Kidney tubule cell (primary cell): ENCODE measurements around the gene CHCHD6.
A peak's percentile ranks its signal among the peaks of the same experiment; 100 is the strongest.

Experiments
- DNase-seq: peaks from one replicate; pipeline ENCODE4 v3.0.0-alpha.2; 2018; ENCODE audit warnings: low spot score

Gene CHCHD6

DNA sequence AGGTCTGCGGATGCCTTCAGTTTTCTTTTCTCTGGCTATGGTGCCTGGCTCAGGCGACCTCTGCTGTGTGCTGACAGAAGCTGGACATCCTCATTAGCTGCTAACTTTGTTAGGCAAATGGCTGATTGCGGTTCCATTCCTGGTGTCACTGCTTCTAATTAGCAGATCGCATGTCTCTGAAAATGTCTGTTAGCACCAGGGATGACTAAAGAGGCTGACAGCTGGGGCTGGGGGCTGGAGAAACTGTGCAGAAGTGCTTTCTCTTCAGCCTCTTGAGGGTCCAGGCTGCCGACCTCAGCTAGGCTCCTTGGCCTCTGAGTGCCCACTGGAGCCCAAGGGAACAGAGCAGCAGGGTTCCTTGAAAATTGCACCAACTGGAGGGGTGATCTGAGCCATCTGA lies 39.3 kb downstream of the CHCHD6 start:
- no peak for DNase-seq

DNA sequence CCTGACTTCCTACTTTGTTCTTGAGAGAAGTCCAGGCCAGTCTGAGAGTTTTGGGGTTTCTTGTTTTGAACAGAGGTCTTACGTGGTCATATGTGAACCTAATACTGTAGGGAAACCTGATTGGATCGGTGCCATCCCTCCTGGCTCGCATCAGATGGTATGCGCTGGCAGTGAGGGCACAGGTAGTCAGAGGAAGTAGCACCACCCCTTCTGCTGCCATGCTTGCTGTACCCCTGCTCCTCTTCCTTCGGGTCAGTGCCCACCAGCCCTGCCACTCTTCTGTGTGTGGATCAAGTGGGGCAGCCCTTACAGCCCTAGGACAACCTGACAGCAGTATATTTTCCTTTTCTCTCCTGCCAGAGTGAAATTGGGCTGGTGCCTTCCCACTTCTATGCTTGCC lies 39.7 kb downstream of the CHCHD6 start:
- DNase-seq: no peak

DNA sequence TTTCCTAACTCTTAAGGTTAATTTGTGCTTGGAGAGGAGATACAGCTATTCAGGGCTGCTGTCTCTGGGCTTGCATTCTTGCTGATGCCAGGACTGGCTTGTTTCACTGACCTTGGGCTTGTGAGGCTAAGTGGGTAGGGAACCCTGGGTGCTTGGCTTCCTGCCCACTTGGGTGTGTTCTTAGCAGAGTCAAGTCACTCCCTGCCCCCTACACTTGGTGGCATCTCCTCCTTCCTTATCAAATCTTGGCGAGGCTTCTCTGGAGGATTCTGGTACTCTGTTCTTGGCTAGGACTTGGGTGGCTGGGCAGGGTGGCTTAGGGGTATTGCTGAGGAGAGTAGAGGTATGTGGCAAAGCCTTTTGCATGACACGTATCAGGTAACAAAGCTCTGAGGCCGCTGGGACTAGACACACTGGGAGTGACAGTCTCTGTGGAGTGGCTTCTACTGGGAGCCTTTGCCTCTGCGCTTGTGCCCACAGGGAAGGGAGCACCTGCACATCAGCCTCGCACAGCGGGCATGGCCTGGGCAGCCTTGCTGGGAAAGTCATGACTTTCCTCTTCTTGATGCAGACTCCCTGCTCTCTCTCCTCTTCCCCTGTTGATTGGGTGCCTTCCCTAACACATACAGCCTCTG lies 41.8 kb downstream of the CHCHD6 start:
- peak; percentile 17 for DNase-seq

DNA sequence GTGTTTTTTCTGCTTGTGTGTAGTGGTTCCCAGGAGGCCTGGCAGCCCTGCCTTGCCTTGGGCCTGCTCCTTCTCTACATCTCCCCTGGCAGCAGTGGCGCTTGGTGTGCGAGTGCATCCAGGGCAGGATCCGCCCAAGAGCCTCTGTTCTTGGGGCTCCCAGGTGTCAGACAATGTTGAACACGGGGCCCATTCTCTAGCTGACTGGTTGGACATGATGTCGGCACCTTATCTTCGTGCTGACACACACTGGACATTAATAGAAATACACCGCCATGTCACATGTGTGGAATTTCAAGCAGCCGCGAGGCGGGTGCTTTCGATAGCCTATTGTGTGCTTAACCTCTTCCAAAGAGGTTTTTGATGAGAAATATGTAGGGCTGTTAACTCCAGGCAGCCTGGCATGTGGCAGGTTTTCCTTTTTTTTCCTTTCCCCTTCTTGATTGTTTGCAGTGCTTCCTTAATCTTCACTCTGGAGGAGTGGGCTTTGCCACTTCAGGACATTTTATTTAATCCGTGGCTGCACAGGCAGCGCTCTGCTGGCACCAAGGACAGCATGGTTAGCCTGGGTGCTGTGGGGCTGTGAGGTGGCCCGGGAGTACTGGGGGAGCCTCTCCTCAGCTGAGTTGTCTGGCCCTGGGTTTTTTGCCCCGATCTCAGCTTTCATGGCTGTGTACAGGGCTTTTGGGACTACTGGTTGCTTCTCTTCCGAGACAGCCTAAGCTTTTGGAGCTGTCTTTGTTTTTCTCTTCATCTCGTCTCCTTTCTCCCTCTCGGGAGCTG lies 42.5 kb downstream of the CHCHD6 start:
- DNase-seq: peak; percentile 39

DNA sequence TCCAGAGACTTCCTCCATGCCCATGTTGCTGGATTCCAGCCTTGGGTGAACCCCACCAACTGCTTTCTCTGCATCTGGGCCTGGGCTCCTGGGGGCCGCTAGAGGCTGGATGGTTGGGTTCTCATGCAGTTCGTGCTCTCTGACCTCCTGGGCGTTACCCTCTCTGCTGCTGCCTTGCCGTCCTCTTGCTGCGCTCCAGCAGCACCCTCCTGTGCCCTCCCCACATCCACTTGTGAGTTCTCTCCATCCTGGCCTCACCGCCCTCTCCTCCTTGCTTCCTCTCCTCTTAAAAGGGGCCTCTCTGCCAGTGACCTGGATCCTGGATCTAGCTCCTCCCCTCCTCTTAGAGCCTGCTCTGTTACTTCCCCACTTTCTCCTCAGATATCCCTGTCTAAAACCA lies 43.7 kb downstream of the CHCHD6 start:
- no peak for DNase-seq

DNA sequence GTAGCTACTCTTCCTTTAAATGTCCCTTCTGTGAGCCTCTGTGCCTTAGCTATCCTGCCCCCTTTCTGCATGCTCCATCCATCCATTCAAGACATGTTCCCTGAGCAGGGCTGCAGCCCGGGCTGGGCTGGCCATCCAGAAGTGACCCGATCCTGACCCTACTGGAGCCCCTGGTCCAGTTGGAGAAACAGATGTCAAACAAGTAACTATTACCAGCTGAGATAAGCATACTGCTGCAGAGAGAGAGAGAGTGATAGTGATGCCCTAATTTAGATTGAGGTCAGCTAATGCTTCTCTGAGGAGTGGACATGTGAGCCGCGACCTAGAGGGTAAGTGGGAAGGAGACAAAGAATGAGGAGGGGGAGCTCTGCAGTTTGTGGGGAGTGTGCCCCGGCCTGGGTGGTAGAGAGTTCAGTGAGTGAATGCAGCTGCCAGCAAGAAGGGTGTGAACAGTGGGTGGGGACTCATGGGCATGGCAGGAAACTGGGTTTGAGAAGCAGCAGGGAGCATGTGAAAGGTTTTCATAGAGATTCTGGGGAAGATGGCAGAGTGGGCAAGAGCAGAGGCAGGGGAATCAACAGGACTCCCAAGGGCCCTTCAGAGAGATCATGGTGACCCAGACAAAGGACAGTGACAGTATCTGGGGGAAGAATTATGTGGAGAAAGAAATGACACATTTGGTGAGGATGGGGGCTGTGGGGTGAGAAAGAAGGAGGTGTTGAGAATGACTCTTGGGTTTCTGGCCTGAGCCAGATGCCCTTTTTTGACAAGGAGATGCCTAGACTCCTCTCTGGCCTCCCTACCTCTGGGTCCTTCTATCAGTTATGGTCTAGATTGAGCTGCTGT lies 44.9 kb downstream of the CHCHD6 start:
- DNase-seq: no peak

DNA sequence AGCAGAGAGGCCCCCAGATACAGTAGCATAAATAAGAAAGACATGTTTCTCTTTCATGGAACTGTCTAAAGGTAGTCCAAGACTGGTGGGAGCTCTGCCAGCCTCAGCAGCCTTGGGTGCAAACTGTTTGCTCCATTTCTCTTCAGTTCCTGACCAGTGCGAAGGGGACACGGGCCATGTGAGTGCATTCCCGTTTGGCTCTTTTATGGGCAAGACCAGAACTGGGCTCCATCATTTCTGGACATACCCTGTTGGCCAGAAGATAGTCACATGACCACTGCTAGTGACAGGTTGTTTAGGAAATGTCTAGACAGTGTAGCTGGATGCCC lies 45.5 kb downstream of the CHCHD6 start:
- DNase-seq: no peak

DNA sequence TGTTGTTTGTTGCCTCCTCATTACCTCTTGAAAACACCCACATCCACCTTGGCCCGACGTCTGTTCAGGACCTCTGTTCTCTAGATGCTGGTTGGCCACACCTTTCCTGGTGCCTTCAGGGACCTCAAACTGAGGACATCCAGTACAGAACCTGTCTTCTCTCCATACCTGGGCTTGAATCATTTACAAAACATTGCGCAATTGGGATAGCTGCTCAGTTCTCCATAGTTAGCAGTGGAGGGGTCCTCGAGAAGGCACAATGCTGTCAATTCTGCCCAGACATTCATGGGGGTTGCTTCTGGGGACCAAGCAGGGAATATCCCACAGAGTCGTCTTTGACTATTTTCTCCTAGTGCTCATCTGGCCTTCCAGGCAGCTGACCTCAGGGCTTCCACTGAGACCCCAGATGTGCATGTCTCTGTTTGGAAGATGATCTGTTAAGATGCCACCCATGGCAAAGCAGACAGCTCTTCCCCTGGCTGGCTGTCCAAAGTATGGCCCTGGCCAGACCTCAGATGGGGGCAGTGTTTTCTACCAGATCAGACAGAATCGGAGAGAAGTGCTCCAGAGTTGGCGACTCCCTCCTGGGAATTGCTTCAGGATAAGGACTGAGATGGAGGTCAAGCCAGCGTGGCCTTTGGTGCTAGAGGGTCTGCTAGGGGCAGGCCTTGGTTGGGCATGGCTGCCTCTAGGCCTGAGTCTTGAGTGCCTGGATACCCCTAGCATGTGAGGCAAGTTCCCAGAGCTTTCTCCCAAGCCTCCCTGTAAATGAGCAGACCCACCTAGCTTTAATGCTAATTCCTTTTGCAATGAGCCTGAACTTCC lies 46.1 kb downstream of the CHCHD6 start:
- no peak for DNase-seq

DNA sequence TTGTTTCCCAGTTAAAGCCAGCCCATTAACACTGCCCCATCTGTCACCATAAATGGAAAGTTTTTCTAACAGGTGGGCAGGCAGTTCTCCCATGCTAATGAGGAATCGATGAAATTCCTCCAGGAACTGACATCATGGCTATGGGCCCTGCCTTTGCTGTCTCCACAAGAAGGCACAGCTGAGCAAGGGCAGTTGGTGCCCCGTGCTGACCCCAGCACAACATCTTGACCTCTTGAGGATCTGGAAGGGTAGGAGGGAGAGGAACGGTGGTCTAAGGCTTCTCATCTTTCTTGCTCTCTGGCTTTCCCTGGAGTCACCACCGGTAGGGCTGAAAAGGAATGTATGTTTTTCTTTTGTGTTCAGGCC lies 46.7 kb downstream of the CHCHD6 start:
- peak; percentile 20 for DNase-seq

DNA sequence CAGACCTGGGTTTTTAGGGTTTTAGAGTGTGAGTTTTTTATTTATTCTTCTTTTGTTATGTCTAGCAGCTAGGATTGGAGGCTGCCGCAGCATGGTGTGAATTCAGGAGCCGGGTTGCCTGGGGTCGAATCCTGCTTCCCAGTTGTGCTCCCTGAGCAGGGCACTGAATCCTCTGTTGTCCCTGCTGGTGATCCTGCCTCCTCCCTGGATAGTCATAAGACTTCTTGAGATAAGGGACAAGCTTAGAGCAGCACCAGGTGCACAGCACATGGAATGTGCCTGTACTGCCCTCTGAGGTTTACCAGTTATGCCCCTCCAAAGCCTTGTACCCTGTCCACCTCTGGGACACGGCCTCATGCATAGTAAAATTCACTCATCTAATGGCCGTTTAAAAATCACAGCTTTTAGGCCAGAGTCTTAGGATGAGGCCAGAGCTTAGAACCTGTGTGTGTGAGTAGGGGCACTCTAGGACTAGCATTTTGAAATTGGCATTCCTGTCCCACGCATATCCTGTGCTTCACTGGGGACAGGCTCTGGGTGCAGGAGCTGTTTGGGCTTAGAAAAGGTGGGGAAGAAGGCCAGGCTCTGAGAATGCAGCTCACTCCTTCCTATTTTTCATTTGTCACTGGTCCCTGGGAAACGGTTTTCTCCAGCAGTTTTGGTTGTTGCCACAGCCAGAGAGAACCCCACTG lies 47.7 kb downstream of the CHCHD6 start:
- DNase-seq: no peak

DNA sequence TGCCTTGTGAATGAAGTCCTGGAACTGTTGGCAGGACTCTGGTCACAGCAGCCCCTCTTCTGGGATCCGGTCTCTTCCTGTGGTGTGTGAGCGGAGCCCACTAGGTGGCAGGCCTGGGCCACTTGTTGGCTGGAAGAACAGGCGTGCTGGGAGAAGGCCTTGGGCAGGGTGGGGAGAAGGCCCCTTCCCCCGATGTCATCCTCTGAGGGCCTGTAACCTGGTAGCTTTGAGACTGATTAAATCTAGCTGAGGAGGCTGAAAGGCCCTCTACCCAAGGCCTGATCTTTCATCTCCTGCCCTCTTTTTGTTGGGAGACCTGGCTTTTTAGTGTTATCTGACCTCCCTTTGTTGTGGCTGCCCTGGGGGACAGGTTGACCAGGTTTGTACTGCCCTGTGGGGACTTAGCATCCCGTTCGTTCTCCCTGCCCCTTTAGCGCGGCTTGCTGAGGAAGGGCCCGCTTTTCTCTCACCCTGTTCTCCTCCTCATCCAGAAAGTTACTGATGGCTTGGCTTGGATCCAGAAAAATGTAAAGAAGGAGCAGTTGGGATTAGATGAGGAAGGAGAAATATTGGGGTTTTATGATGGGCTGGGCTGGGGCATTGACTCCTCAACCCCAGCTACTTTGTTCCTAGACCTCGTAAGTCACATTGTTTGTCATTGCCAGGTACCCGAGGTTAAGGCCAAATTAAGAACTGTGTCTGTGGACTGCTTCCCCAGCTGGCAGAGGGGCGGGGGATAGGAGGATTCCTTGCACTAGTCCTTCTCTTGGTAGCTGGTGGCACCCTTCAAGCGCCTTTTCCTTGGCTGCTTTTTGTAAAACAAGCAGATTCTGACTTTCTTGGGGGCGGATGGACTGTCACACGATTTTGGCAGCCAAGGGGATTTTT lies 48.5 kb downstream of the CHCHD6 start:
- peak; percentile 72 for DNase-seq

DNA sequence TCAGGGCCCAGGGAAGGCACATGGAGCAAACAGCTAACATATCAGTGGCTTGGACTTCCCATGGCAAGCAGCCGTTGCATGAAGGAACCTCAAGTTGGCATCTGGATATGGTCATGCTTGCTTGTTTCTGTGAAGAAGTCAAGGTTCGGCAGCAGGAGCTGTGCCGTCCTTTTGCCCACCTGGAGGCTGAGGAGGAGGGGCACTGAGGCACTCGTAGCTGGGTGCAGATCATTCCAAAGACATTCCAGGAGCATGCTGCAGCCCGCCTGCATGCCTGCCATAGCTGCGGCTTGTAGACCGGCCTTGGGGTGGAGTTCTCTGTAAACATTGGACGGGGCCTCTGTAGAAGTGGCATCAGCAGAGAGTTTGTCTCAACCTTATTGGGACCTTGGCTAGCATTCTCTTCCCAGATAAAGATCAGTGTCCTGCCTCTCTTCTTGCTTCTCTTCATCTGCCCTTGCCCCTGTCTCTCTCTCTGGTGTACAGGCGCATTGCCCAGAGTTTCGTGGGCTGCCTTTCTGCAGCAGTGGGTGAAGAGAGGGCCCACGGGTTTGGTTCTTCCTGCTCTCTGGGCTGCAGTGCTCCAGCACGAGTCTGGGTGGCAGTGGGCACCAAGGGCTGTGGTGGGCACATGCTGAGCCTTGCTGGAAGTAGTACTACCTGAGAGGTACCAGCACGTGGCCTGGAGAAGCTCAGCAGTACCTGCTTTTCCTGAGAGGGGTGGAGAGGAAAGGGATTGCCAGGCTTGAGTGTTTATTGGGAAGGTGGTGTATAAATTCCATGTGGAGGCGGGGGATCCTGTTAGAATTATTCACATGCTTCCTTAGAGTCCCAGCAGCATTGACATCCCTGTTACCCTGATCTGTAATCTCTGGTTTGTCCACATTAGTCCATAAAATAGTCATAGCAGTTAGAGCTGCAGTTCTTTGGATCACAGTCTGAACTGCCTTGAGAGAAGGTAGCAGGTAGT lies 49.4 kb downstream of the CHCHD6 start:
- DNase-seq: peak; percentile 6

DNA sequence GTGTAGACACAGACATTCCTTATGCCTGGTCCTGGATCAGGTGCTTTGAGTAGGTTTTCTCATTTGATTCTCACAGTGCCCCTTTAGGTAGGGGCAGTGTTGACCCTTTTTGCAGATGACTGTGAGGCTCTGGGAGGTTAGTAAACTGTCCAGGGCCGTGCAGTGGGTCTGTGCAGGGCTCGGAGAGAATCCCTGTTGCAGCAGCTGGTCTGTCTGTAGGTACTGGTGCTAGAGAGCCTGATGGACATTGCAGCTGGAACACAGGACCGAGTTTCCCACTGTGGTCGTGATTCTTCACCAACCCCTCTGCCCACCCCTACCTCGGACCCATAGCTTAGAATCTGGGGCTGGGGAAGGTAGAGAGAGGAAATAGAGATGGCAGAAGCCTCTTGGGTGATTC lies 51.8 kb downstream of the CHCHD6 start:
- DNase-seq: no peak

DNA sequence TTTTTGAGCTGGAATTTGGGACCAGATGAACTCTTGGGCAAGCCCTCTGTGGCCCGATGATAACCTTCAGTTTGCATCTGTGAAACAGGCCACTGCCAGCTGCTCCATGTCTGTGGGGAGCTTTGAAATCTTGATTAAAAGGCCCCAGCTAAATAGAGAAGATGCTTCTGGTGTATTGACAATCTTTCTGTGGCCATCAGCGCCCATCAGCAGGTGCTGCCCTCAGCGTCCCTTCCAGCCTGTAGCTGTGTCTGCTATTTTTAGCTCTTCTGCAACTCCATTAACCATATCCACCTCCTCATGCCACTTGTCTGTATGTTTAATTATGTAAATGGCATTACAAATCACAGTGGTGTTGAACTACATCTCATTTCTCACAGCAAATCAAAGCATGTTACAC lies 54.0 kb downstream of the CHCHD6 start:
- DNase-seq: no peak

DNA sequence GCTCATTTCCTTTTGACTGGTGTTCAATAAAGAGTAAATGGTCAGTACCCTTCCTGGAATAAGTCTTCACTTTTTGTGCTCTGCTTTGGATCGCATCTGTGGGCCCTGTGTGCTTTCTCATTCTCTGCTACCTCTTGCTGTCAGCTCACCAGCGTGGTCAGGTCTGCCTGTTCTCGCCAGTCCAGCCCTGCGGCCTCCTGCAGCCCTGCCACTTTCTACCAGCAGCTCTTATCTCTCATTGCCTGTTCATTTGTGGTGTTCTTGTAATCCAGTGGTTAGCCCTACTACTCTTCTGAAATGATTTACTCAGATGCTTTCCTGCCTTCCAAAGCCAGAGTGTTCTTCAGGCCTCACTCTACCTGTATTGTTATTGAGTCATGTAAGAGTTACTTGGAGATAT lies 54.8 kb downstream of the CHCHD6 start:
- no peak for DNase-seq

DNA sequence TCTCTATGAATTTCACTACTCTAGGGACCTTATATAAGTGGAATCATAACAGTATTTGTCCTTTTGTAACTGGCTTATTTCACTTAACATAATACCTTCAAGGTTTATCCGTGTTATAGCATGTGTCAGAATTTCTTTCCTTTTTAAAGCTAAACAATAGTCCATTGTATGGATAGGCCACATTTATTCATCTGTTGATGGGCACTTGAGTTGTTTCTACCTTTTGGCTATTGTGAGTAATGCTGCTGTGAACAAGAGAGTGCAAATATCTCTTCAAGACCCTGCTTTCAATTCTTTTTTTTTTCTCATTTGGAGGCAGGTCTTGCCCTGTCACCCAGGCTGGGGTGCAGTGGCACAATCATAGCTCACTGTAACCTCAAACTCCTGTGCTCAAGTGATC lies 56.5 kb downstream of the CHCHD6 start:
- no peak for DNase-seq

DNA sequence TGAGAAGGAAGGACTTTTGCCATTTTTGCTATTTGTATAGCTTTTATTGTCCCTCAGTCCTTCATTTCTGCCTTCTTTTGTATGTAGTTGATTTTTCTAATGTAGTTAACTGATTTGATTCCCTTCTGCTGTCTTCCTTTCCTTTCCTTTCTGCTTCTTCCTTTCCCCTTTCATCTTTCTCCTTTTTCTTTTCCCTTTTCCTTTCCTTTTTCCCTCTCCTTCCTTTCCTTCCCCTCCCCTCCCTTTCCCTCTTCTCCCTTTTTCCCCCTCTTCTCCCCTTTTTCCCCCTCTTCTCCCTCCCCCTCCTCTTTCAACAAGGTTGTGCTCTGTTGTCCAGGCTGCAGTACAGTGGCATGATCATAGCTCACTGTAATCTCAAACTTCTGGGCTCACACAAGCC lies 59.0 kb downstream of the CHCHD6 start:
- DNase-seq: no peak

DNA sequence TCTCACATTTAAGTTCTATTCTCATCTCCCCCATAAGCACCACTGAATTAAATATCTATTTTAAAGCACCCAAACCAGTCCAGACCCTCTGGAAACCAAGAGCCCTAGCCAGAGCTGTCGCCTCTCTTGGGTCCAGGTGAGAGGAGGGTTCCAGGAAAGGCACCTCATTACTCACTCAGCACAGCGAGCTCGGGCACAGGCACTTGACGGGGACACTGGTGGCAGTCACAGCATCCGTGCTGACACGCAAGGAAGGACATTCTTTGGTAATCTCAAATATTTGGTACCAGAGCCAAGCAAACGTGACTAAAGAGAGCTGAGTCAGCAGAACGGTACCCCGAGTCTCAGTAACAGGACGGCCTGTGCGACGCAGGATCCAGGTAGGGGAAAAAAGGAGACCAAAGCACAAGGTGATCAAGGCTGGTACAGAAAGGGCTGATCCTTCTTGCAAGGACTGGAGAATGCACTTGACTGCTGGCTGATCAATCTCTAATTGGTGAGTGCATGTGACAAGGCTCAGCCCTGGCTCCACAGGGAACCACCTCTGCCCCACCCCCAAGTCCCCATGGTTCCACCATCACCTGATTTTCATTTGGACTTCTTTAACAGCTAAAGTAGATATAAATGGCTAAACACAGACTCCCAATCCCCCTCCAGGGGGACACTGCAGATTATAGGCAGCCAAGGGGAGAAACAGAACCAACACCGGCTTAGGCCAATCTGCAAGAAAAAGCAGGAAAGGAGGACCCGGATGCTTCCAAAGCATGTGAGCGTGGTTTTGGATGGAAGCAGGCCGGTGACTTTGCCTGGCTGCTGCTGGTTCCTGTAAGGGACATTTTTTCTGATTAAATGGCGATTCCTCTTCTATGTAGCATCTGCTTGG lies 61.4 kb downstream of the CHCHD6 start:
- DNase-seq: no peak
